Activated CD8-positive, alpha-beta memory T cell treated with anti-CD3 and anti-CD28 coated beads, Interleukin-2, amount 10 ng/mL, durations not matched to agents 7 days and 5 days (primary cell): ENCODE results near the gene ATXN7L1. TPM values are rescaled to one million over a fixed set of nuclear protein-coding genes. Genes with fewer than 3 reads are reported as not detected.
"Not testable (repeated sequence)": the region's sequence is repeated elsewhere in the genome, so short reads cannot be mapped to it uniquely, and the experiment has no call there.

Experiments
- ATAC-seq: fragments of 150-1000 bp; cut with Tn5 transposase; one replicate; pipeline ENCODE4 v1.10.0; 2021; ENCODE audit warnings: moderate library complexity
- CTCF ChIA-PET: fragments of 350-600 bp; sonication (Branson Sonifier 250); formaldehyde crosslinking; loops from one replicate; lab custom pipeline; 2021; ENCODE audit warnings: antibody characterized with exemption; lab: Charles Lee
- DNase-seq: peaks from one replicate; pipeline ENCODE4 v3.0.0-alpha.2; 2020
- H3K27ac Mint-ChIP-seq: one replicate; pipeline ENCODE4 v1.8.0; 2021; ENCODE audit warnings: mild to moderate bottlenecking, mixed read lengths
- H3K27me3 Mint-ChIP-seq: one replicate; pipeline ENCODE4 v1.8.0; 2021; ENCODE audit warnings: mixed read lengths
- H3K36me3 Mint-ChIP-seq: one replicate; pipeline ENCODE4 v1.8.0; 2021; ENCODE audit warnings: mild to moderate bottlenecking, mixed read lengths
- H3K4me1 Mint-ChIP-seq: one replicate; pipeline ENCODE4 v1.8.0; 2021; ENCODE audit warnings: mixed read lengths
- H3K4me3 Mint-ChIP-seq: one replicate; pipeline ENCODE4 v1.8.0; 2021; ENCODE audit warnings: mild to moderate bottlenecking, moderate library complexity, mixed read lengths
- H3K9me3 Mint-ChIP-seq: one replicate; pipeline ENCODE4 v1.8.0; 2022; ENCODE audit warnings: low read depth, mixed read lengths
- total RNA-seq, 2 experiments: library from RNA; stranded (reverse); gene quantifications; one replicate each; pipeline ENCODE4 v1.2.3, GENCODE V29; 2021

ATXN7L1 gene
- total RNA-seq, 2 experiments from 2014 or later, result 4.2 to 9.1 TPM

DNA sequence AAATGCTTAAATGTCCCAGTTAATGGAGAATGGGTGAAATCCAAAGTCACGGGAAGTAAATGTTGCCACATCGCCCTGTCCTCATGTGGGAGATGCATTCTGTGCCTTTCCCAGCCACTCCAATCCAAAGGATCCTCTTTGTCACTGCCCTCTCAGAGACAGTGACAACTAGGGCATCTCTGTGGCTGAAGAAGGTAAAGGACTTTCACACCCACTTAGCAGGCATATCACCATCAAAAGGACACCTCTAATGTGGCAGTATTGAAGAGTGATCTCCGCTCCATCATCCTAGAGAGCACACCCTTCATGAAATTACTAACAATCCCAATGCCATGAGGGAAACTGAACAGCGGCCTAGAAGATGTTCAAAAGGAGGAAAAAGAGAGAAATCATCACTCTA, 13.6 kb downstream of the ATXN7L1 start:
- H3K9me3 Mint-ChIP-seq, result no peaks in the 10 kb centered on the region
- H3K27me3 Mint-ChIP-seq, result no peaks in the 10 kb centered on the region
- H3K27ac Mint-ChIP-seq, result no peak overlapping the region
- CTCF ChIA-PET, result no interaction called here
- H3K4me1 Mint-ChIP-seq, result peaks cover 3% of the 10 kb centered on the region
- ATAC-seq, result no peak
- DNase-seq, result no peak
- no peaks in the 10 kb centered on the region for H3K36me3 Mint-ChIP-seq
- H3K4me3 Mint-ChIP-seq, result no peak overlapping the region

DNA sequence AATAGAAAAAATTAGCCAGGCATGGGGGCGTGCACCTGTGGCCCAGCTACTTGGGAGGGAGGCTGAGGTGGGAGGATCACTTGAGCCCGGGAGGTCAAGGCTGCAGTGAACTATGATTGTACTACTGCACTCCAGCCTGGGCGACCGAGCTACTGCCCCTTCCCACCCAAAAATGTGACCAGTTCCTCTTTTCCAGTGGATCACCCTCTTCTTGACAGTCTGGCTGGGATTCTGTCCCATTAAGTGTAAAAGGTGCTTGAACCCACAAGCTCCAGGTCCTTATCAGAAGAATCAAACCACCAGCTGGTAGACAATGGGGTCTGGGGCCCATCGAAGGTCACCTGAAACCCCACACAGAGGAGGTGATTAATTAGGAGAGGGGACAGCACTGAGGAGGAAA, 14.1 kb downstream of the ATXN7L1 start:
- ATAC-seq, result no peak
- CTCF ChIA-PET, result interaction anchor here (1.5 kb wide), 1 partner anchor 15 kb away, joined by 3 read pairs; no protein-coding TSS in a partner anchor
- no peaks in the 10 kb centered on the region for H3K27me3 Mint-ChIP-seq

DNA sequence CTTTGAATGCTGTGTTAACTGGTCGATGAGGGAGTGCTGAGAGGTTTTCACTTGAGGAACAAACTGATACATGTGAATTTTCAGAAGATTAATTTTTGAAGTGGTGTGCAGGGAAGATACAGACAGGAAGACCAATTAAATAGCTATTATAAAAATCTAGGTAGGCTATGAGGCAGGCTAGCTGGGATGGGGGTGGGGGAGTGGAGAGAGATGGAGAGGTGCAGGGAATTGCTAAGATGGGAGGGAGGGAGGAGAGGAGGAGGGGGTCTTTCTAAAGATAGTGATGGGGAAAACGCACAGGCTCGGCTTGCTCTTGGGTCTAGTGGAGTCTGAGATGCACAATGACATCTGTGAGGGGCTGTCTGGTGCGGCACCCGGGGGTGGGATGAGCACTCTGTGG, 15.2 kb downstream of the ATXN7L1 start:
- Mint-ChIP-seq H3K36me3 (no peaks in the 10 kb centered on the region), H3K27ac (no peak overlapping the region), H3K9me3 (no peaks in the 10 kb centered on the region), H3K27me3 (no peaks in the 10 kb centered on the region), H3K4me1 (peaks cover 13% of the 10 kb centered on the region), H3K4me3 (no peak overlapping the region)
- CTCF ChIA-PET, result interaction anchor here (1.5 kb wide), 1 partner anchor 16 kb away, joined by 3 read pairs; no protein-coding TSS in a partner anchor
- DNase-seq, result no peak
- ATAC-seq, result no peak

More for the DNA sequence above, 14.1 kb downstream of the ATXN7L1 start:
- Mint-ChIP-seq H3K36me3 (no peaks in the 10 kb centered on the region), H3K9me3 (no peaks in the 10 kb centered on the region), H3K27ac (no peak overlapping the region), H3K4me3 (no peak overlapping the region), H3K4me1 (peaks cover 8% of the 10 kb centered on the region)
- no peak for DNase-seq

DNA sequence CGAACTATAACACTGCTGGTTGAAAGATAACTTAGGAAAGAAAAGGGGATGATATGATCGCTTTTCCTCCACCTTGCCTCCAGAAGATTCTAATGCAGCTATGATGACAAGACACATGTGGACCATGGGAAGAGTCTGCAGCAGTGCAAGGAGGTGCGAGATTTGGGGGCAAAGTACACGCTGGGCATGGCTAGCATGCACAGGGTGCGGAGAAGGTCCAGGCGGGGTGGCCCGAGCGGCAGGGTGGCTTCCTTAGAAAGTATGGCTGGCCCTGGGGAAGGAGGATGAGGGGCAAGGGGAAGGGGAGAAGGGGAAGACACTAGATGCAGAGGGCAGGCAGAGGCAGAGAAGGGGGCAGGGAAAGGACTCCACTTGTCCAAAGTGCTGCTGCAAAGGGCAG, 15.6 kb downstream of the ATXN7L1 start:
- DNase-seq, result peak; percentile 16
- CTCF ChIA-PET, result interaction anchor here (1.5 kb wide), 1 partner anchor 16 kb away, joined by 3 read pairs; no protein-coding TSS in a partner anchor
- ATAC-seq, result no peak
- Mint-ChIP-seq H3K27ac (no peak overlapping the region), H3K27me3 (no peaks in the 10 kb centered on the region), H3K4me3 (no peak overlapping the region), H3K4me1 (peaks cover 13% of the 10 kb centered on the region), H3K36me3 (no peaks in the 10 kb centered on the region), H3K9me3 (no peaks in the 10 kb centered on the region)

DNA sequence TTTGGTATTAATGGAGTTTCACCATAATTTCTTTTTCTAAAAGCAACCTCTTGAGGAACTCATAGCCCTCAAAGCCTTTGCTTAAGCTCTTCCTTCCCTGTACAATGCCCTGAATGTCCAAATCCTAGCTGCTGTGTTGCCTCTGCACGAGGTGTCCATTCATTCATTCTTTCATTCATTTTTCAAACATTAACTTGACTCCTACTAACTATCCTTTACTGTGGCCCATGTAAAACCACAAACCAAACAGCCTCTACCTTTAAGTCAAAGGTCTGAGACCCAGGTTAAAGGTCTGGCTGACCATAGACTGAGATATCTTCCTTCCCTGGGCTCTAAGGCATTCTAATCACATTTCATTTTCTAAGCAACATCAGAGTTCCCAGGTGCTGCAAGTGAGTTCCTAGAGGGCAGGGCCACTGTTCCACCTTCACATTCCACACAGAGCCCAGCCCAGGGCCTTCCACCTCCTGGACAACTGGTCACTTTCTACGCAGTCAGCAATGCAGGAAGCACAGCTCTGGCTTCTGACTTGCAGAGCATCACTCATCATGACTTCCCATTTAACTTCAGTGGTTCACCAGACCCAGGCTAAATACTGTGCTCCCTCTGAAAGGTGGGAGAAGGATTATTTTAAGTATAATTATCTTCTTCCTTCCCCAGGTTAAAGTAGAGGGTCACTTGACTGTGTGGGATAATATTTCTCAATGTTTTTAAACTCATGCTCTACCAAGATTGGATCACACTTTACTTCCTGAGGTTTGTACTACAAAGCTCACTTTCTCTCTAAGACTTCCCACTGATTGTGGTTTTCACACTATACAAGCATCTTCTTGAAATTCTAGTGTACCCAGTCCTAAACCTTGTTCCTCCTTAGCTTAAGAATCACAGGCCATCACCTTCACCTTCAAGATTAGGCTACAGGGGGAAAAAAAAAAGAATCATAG, 19.1 kb downstream of the ATXN7L1 start:
- ATAC-seq, result peak; percentile 20
- Mint-ChIP-seq H3K27ac (no peak overlapping the region), H3K36me3 (no peaks in the 10 kb centered on the region), H3K9me3 (no peaks in the 10 kb centered on the region), H3K4me1 (peaks cover 20% of the 10 kb centered on the region), H3K4me3 (no peak overlapping the region), H3K27me3 (no peaks in the 10 kb centered on the region)
- CTCF ChIA-PET, result interaction anchor here (1.2 to 1.3 kb wide), 2 partner anchors 12 to 97 kb away, joined by 3 read pairs; no protein-coding TSS in a partner anchor
- peak; percentile 38 for DNase-seq

DNA sequence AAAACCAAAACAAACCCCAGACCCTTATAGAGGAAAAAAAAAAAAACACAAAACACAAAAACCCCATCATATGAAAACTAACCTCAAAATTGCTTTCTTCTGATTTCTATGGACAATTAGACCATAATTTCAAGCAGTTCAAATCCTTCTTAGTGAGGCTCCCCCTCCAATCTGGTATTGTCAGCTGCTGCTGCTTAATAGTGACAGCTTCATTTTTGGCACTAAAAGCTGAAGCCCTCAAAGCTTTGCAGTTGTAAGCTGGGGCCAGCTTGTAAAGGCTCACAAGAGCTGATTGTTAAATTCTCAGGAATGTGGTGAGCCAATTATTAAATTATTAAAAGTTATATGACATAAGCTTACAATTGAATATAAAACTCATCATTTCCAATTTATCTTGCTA, 21.9 kb downstream of the ATXN7L1 start:
- no peaks in the 10 kb centered on the region for H3K27me3 Mint-ChIP-seq
- DNase-seq (peak; percentile 15), ATAC-seq (no peak)
- peaks cover 47% of the 10 kb centered on the region for H3K4me1 Mint-ChIP-seq
- CTCF ChIA-PET, result interaction anchor here (1.6 kb wide), 1 partner anchor 25 kb away, joined by 3 read pairs; no protein-coding TSS in a partner anchor
- no peaks in the 10 kb centered on the region for H3K36me3 Mint-ChIP-seq
- no peaks in the 10 kb centered on the region for H3K9me3 Mint-ChIP-seq
- no peak overlapping the region for H3K27ac Mint-ChIP-seq
- no peak overlapping the region for H3K4me3 Mint-ChIP-seq

DNA sequence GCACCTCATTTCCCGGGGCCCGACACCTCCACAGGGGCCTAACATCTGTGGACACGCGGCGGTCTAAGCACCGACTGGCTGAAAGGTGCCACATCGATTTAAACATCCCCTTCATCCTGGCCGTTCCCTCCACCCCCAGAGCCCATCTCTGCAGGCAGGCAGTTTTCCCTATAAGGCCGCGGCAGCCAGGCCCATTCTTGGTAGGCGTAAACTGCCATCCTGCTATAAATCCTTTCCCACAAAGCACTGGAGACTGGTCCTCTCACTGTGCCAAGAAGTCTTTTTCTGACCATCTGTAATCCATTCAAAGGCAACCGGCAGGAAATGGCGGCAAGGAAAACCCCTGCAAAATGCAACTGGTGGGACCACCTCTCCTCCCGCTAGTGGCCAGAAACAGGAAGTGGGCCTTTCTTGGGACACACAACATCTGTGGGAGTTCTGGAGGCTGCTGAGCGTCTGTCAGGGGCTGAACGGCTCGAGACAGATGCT, 22.4 kb downstream of the ATXN7L1 start:
- CTCF ChIA-PET, result interaction anchor here (1.0 to 1.6 kb wide), 2 partner anchors 9 to 25 kb away, joined by 3 read pairs; no protein-coding TSS in a partner anchor

DNA sequence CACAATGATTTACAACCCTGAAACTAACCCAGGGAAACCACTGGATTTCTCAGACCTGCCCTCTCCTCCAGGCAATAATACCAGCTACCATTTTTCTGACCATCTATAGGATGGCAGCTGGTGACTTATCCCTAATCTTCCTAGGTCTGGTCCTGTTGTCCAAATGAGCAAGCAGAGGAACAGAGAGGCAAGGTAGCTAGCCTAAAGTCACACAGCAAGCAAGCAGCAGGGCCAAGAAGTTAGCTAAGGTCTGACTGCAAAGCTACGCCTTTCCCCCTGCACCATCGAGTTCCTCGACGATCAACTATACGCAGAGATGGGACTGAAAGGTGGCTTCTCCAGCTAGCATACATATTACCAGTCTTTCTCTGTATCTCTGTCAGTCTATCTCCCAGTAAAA, 25.3 kb downstream of the ATXN7L1 start:
- H3K4me3 Mint-ChIP-seq, result no peak overlapping the region
- H3K4me1 Mint-ChIP-seq, result peaks cover 44% of the 10 kb centered on the region
- no peak for ATAC-seq

More for the DNA sequence above, 22.4 kb downstream of the ATXN7L1 start:
- Mint-ChIP-seq H3K27ac (no peak overlapping the region), H3K4me1 (peaks cover 52% of the 10 kb centered on the region), H3K4me3 (no peak overlapping the region), H3K27me3 (no peaks in the 10 kb centered on the region), H3K9me3 (no peaks in the 10 kb centered on the region), H3K36me3 (no peaks in the 10 kb centered on the region)
- ATAC-seq, result no peak
- peak; percentile 38 for DNase-seq

DNA sequence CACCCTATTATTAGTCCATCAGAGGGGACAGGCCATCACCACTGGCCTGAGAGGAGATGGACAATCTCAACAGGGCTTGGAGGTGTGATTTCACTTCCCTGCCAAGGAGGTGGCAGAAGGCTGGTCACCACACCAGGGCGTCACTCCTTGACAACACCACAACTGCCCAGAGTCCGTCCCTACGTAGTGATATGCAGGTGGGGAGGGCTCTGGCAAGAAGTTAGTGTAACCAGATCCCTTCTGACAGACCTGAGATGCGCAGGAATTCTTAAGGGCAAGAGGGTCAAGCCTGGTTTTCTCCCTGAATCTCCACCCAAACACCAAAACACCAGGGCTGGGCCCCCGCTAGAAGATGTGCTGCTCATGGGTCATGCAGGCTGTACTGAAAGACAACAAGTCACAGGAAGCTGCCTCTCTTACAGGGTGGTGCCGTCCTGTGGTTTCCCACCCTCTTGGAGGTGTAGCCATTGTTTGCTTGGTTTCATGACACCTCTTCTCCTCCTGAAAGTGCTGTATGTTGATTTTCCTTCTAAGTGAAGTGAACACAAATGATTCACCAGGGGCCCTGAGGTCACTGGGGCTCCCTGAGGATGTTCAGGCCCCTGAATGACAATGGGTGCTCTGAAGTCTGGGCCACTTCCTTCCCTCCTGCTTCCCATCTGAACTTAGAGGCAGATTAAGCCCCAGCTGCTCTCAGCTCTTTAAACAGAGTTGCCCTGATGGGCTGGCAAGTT, 27.1 kb downstream of the ATXN7L1 start:
- DNase-seq (peak; percentile 89), ATAC-seq (peak; percentile 96)
- peaks cover 3% of the 10 kb centered on the region for H3K9me3 Mint-ChIP-seq
- H3K4me1 Mint-ChIP-seq, result peaks cover 41% of the 10 kb centered on the region
- peaks cover 6% of the 10 kb centered on the region for H3K36me3 Mint-ChIP-seq
- peak overlapping the region; percentile 85 for H3K27ac Mint-ChIP-seq
- peak overlapping the region; percentile 27 for H3K4me3 Mint-ChIP-seq
- CTCF ChIA-PET, result interaction anchor here (0.7 to 2.2 kb wide), 8 partner anchors 9 to 89 kb away, joined by 3 to 8 read pairs (median 4); no protein-coding TSS in a partner anchor
- H3K27me3 Mint-ChIP-seq, result no peaks in the 10 kb centered on the region

More for the DNA sequence above, 25.3 kb downstream of the ATXN7L1 start:
- H3K27me3 Mint-ChIP-seq, result no peaks in the 10 kb centered on the region
- H3K36me3 Mint-ChIP-seq, result no peaks in the 10 kb centered on the region
- CTCF ChIA-PET, result interaction anchor here (1.1 to 2.2 kb wide), 4 partner anchors 25 to 90 kb away, joined by 3 to 8 read pairs (median 4); no protein-coding TSS in a partner anchor
- H3K27ac Mint-ChIP-seq, result no peak overlapping the region
- DNase-seq, result no peak
- H3K9me3 Mint-ChIP-seq, result no peaks in the 10 kb centered on the region

DNA sequence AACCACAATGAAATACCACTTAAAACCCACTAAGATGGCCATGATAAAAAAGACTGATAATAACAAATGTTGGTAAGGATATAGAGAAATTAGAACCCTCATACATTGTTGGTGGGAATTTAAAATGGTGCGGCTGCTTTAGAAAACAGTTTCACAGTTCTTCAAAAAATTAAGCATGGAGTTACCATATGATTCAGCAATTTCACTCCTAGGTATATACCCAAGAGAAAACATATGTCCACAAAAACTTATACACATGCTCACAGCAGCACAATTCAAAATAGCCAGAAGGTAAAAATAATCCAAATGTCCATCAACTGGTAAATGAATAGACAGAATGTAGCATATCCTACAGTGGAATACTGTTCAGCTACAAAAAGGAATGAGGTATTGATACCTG, 30.0 kb downstream of the ATXN7L1 start:
- Mint-ChIP-seq H3K9me3 (peaks cover 3% of the 10 kb centered on the region), H3K27me3 (no peaks in the 10 kb centered on the region), H3K4me1 (peaks cover 28% of the 10 kb centered on the region), H3K27ac (no peak overlapping the region), H3K36me3 (peaks cover 9% of the 10 kb centered on the region), H3K4me3 (no peak overlapping the region)
- no peak for DNase-seq
- CTCF ChIA-PET, result no interaction called here
- ATAC-seq, result no peak

DNA sequence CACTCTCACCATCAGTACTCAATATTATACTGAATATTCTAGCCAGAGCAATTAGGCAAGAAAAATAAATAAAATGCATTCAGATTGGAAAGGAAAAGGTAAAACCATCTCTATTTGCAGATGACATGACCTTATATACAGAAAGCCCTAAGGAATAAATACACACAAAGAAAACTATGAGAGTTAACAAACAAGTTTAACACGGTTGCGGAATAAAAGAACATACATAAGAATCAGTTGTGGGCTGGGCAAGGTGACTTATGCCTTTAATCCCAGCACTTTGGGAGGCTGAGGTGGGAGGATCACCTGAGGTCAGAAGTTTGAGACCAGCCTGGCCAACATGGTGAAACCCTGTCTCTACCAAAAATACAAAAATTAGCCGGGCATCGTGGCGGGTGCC, 31.7 kb downstream of the ATXN7L1 start:
- DNase-seq, H3K4me3 Mint-ChIP-seq, H3K27me3 Mint-ChIP-seq, H3K9me3 Mint-ChIP-seq, H3K36me3 Mint-ChIP-seq, CTCF ChIA-PET, ATAC-seq, H3K27ac Mint-ChIP-seq: not testable (repeated sequence)
- peaks cover 12% of the 10 kb centered on the region for H3K4me1 Mint-ChIP-seq

DNA sequence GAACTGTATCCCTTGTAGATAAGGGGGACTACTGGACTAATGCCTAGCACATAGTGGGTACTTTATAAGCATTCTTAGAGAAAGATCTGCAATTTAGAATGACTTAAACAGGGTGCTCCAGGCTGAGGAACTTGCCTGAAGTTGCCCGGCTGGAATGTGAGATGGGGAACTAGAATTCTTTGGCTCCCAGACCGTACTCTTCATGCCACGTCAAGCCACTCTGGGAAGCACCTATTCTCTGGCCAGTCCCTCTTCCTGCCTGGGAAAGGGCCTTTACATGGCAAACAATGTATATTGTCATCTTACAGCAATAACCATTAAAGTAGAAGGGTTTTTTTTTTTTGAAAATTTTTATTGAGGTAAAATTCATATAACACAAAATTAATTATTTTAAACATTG, 34.5 kb downstream of the ATXN7L1 start:
- Mint-ChIP-seq H3K27me3 (no peaks in the 10 kb centered on the region), H3K4me3 (no peak overlapping the region), H3K9me3 (peaks cover 3% of the 10 kb centered on the region), H3K36me3 (peaks cover 9% of the 10 kb centered on the region), H3K4me1 (no peaks in the 10 kb centered on the region), H3K27ac (no peak overlapping the region)
- ATAC-seq, result no peak
- CTCF ChIA-PET, result no interaction called here
- no peak for DNase-seq
